ENCODE data around the gene CNPY1.

CNPY1 gene

GRCh38 chr7:155455776-155456737, 90.3 kb downstream of the CNPY1 start:
- no peak for DNase-seq (ENCODE audit: low read depth in 4 of 4, low spot score in 1 of 4)

GRCh38 chr7:155455132-155455693, 91.1 kb downstream of the CNPY1 start:
- no peak for DNase-seq (ENCODE audit: low read depth in 4 of 4, low spot score in 1 of 4)

GRCh38 chr7:155454183-155455112, 91.9 kb downstream of the CNPY1 start:
- no peak for DNase-seq (ENCODE audit: low read depth in 4 of 4, low spot score in 1 of 4)

GRCh38 chr7:155453296-155454182, 92.8 kb downstream of the CNPY1 start:
- no peak for DNase-seq (ENCODE audit: low read depth in 4 of 4, low spot score in 1 of 4)

- DNase-seq (ENCODE audit: low read depth in 4 of 4, low spot score in 1 of 4) = no peak
Measured at GRCh38 chr7:155452505-155453295, 93.7 kb downstream of the CNPY1 start.

GRCh38 chr7:155451840-155452239, 94.5 kb downstream of the CNPY1 start:
- DNase-seq (ENCODE audit: low read depth in 4 of 4, low spot score in 1 of 4) = no peak

Measured in stimulated activated CD4-positive, alpha-beta T cell treated with anti-CD3 and anti-CD28 coated beads, Interleukin-1b, Interleukin-23, amount 100 ng/mL, for 24 hours (primary cell).